Renal pelvis (tissue), 4 donors: ENCODE data around the gene MAPK7. TPM values are rescaled to one million over a fixed set of nuclear protein-coding genes. Genes with fewer than 3 reads are reported as not detected.

Experiments used
- DNase-seq: peaks from one replicate; pipeline ENCODE4 v3.0.0-alpha.2; 2013
- polyA plus RNA-seq, 3 donors: library from polyadenylated mRNA; unstranded; fragments of 120-200 nt; gene quantifications; one replicate each; pipeline ENCODE4 v1.2.1, GENCODE V29; 2013; ENCODE audit not compliant: insufficient read length in 3 of 3

Gene MAPK7
- polyA plus RNA-seq, 3 donors = 25.0 to 31.6 (median 29.3) TPM

- no peak for DNase-seq
Measured at GRCh38 chr17:19392303-19392702, 14.0 kb downstream of the MAPK7 start.

GRCh38 chr17:19397556-19398041 is 19.3 kb downstream of the MAPK7 start:
- DNase-seq = no peak

GRCh38 chr17:19398301-19399181 is 20.2 kb downstream of the MAPK7 start:
- DNase-seq = peak; percentile 49

- DNase-seq = no peak
Measured at GRCh38 chr17:19399750-19400450, 21.6 kb downstream of the MAPK7 start.

- DNase-seq = no peak
Measured at GRCh38 chr17:19401321-19402010, 23.2 kb downstream of the MAPK7 start.

- DNase-seq = no peak
Measured at GRCh38 chr17:19402171-19402570, 23.9 kb downstream of the MAPK7 start.

- DNase-seq = no peak
Measured at GRCh38 chr17:19403021-19403420, 24.7 kb downstream of the MAPK7 start.

- no peak for DNase-seq
Measured at GRCh38 chr17:19404264-19404663, 26.0 kb downstream of the MAPK7 start.

GRCh38 chr17:19405114-19405513 is 26.8 kb downstream of the MAPK7 start:
- no peak for DNase-seq

GRCh38 chr17:19407601-19408345 is 29.5 kb downstream of the MAPK7 start:
- no peak for DNase-seq

- DNase-seq = no peak
Measured at GRCh38 chr17:19408346-19408710, 30.0 kb downstream of the MAPK7 start.

GRCh38 chr17:19409066-19409465 is 30.8 kb downstream of the MAPK7 start:
- DNase-seq = no peak

- no peak for DNase-seq
Measured at GRCh38 chr17:19409509-19409908, 31.2 kb downstream of the MAPK7 start.

- DNase-seq = no peak
Measured at GRCh38 chr17:19410091-19410490, 31.8 kb downstream of the MAPK7 start.

GRCh38 chr17:19410875-19411620 is 32.8 kb downstream of the MAPK7 start, which contains the start of gene RNF112:
RNF112 (plus strand) TSS chr17:19411232; CDS start chr17:19411409, 177 bp downstream.
- DNase-seq = no peak

- DNase-seq = no peak
Measured at GRCh38 chr17:19411631-19412030, 33.3 kb downstream of the MAPK7 start.

- DNase-seq = no peak
Measured at GRCh38 chr17:19412510-19412909, 34.2 kb downstream of the MAPK7 start.

- DNase-seq = no peak
Measured at GRCh38 chr17:19412984-19413383, 34.7 kb downstream of the MAPK7 start.

GRCh38 chr17:19413761-19414160 is 35.5 kb downstream of the MAPK7 start:
- no peak for DNase-seq

GRCh38 chr17:19414396-19415280 is 36.3 kb downstream of the MAPK7 start:
- DNase-seq = no peak
